Measurements from ENCODE around the gene CHCHD10.

CHCHD10 gene

DNA sequence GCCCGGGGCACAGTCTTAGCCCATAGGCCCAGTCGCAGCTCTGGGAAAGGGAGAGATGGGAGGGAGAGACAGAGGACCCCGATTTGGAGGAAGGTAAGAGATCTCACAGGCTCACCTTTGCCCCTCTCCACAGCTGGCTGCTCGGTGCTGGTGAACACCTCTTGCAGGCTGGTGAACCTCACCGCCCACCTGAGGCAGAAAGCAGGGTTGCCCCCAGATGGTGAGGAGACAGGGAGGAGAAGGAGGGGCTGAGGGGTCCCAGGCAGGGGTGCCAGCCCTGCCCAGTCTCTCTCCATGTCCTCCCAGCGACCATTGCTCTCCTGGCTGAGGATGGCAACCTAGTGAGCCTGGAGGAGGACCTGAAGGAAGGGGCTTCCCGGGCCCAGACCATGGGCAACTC lies 3.8 kb downstream of the CHCHD10 start:
- TF ChIP-seq TAF1 (IDR thresholded peaks at IDR 0.05; ENCODE audit: low read depth) = no peak

GRCh38 chr22:23763579-23763945 lies 4.2 kb downstream of the CHCHD10 start:
- no peak for TF ChIP-seq TCF12 (IDR thresholded peaks at IDR 0.05; ENCODE audit: low read depth)
- TF ChIP-seq CEBPB (IDR thresholded peaks at IDR 0.05) = no peak

DNA sequence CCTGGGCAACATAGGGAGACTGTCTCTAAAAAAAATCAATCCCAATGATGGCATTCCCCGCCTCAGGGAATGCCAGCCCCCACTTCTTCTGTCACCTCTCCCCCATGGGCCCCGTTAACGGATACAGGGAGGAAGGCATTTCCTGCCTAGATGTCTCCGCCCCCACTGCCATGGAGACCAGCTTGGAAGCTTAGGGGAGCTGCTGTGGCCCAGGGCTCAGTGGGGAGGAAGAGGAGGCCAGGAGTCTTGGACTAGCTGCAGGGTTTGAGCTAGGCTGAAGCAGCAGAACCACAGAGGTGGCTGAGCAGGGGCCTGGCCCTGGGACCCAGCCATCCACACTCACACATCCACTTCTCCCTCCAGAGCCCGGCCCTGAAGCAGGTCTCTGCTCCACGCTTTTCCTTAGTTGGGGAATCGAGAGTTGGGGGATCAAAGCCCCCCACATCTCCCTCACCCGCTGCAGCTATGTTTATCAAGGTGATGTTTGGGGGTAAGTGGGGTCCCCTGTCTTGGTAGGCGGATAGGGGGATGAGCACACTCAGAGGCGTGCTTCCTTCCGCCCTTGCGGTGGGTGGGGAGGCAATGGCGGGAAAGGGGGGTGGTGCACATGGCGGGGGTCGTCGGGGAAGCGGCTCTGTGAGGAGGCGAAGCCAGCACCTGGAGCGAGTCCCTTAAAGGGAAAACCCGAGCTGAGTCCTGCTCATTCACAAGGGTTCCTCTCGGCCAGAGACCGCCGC lies 4.8 kb downstream of the CHCHD10 start, which contains the start of gene C22orf15:
C22orf15 (plus strand) TSS at position 149 of the 737 bp plus-strand sequence; CDS start at position 466, 317 bp downstream.
- no peak for TF ChIP-seq USF1 (IDR thresholded peaks at IDR 0.05)
- no peak for TF ChIP-seq RAD21 (IDR thresholded peaks at IDR 0.05; ENCODE audit: low read depth)
- TF ChIP-seq, protein P1, sequence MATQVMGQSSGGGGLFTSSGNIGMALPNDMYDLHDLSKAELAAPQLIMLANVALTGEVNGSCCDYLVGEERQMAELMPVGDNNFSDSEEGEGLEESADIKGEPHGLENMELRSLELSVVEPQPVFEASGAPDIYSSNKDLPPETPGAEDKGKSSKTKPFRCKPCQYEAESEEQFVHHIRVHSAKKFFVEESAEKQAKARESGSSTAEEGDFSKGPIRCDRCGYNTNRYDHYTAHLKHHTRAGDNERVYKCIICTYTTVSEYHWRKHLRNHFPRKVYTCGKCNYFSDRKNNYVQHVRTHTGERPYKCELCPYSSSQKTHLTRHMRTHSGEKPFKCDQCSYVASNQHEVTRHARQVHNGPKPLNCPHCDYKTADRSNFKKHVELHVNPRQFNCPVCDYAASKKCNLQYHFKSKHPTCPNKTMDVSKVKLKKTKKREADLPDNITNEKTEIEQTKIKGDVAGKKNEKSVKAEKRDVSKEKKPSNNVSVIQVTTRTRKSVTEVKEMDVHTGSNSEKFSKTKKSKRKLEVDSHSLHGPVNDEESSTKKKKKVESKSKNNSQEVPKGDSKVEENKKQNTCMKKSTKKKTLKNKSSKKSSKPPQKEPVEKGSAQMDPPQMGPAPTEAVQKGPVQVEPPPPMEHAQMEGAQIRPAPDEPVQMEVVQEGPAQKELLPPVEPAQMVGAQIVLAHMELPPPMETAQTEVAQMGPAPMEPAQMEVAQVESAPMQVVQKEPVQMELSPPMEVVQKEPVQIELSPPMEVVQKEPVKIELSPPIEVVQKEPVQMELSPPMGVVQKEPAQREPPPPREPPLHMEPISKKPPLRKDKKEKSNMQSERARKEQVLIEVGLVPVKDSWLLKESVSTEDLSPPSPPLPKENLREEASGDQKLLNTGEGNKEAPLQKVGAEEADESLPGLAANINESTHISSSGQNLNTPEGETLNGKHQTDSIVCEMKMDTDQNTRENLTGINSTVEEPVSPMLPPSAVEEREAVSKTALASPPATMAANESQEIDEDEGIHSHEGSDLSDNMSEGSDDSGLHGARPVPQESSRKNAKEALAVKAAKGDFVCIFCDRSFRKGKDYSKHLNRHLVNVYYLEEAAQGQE (IDR thresholded peaks at IDR 0.05; ENCODE audit: low read depth) = no peak
- TF ChIP-seq NFIC (IDR thresholded peaks at IDR 0.05) = no peak
- no peak for TF ChIP-seq TEAD4 (IDR thresholded peaks at IDR 0.05)
- TF ChIP-seq TAF1 (IDR thresholded peaks at IDR 0.05; ENCODE audit: low read depth) = no peak
- no peak for TF ChIP-seq CREB1 (IDR thresholded peaks at IDR 0.05; ENCODE audit: low read depth)
- TF ChIP-seq EP300 (IDR thresholded peaks at IDR 0.05; ENCODE audit: borderline replicate concordance) = no peak
- TF ChIP-seq FOXM1 (IDR thresholded peaks at IDR 0.05; ENCODE audit: borderline replicate concordance, low read depth) = no peak
- no peak for TF ChIP-seq YY1 (IDR thresholded peaks at IDR 0.05; ENCODE audit: low read depth)
- TF ChIP-seq, protein P2, sequence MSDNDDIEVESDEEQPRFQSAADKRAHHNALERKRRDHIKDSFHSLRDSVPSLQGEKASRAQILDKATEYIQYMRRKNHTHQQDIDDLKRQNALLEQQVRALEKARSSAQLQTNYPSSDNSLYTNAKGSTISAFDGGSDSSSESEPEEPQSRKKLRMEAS (IDR thresholded peaks at IDR 0.05) = no peak
- no peak for TF ChIP-seq ZBTB7A (IDR thresholded peaks at IDR 0.05; ENCODE audit: low read depth)
- TF ChIP-seq TCF12 (IDR thresholded peaks at IDR 0.05; ENCODE audit: low read depth) = no peak
- no peak for TF ChIP-seq EGR1 (IDR thresholded peaks at IDR 0.05)
- TF ChIP-seq CEBPB (IDR thresholded peaks at IDR 0.05) = no peak

GRCh38 chr22:23760056-23760455 lies 7.7 kb downstream of the CHCHD10 start:
- no peak for TF ChIP-seq EGR1 (IDR thresholded peaks at IDR 0.05)
- TF ChIP-seq CEBPB (IDR thresholded peaks at IDR 0.05) = no peak
- no peak for TF ChIP-seq USF1 (IDR thresholded peaks at IDR 0.05)
- no peak for TF ChIP-seq EP300 (IDR thresholded peaks at IDR 0.05; ENCODE audit: borderline replicate concordance)
- no peak for TF ChIP-seq NFIC (IDR thresholded peaks at IDR 0.05)
- no peak for TF ChIP-seq YY1 (IDR thresholded peaks at IDR 0.05; ENCODE audit: low read depth)
- TF ChIP-seq ZBTB7A (IDR thresholded peaks at IDR 0.05; ENCODE audit: low read depth) = no peak
- TF ChIP-seq TEAD4 (IDR thresholded peaks at IDR 0.05) = no peak
- TF ChIP-seq TAF1 (IDR thresholded peaks at IDR 0.05; ENCODE audit: low read depth) = no peak
- TF ChIP-seq, protein P2 (IDR thresholded peaks at IDR 0.05) = no peak
- TF ChIP-seq CREB1 (IDR thresholded peaks at IDR 0.05; ENCODE audit: low read depth) = no peak
- TF ChIP-seq RAD21 (IDR thresholded peaks at IDR 0.05; ENCODE audit: low read depth) = no peak
- no peak for TF ChIP-seq FOXM1 (IDR thresholded peaks at IDR 0.05; ENCODE audit: borderline replicate concordance, low read depth)
- TF ChIP-seq TCF12 (IDR thresholded peaks at IDR 0.05; ENCODE audit: low read depth) = no peak
- TF ChIP-seq, protein P1 (IDR thresholded peaks at IDR 0.05; ENCODE audit: low read depth) = no peak

DNA sequence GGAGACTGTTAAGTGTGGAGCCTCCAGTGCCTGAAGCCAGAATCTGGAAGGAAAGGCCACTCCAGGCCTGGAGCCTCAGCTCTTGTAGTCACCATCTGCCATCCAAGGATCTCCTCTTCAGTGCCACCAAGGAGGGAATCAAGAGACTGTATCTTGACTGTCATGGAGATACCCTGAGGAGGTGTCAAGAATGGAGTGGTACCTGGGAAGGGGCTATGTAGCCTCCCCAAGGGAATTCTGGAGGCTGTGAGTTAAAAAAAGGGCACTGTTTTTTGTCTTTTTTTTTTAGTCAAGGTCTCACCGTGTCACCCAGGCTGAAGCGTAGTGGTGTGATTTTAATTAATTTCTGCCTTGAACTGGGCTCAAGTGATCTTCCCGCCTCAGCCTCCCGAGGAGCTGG lies 8.2 kb downstream of the CHCHD10 start:
- TF ChIP-seq EGR1 (IDR thresholded peaks at IDR 0.05) (no peak), NFIC (IDR thresholded peaks at IDR 0.05) (no peak), USF1 (IDR thresholded peaks at IDR 0.05) (no peak), TCF12 (IDR thresholded peaks at IDR 0.05; ENCODE audit: low read depth) (no peak), CEBPB (IDR thresholded peaks at IDR 0.05) (no peak), EP300 (IDR thresholded peaks at IDR 0.05; ENCODE audit: borderline replicate concordance) (no peak), YY1 (IDR thresholded peaks at IDR 0.05; ENCODE audit: low read depth) (no peak), TEAD4 (IDR thresholded peaks at IDR 0.05) (no peak)

DNA sequence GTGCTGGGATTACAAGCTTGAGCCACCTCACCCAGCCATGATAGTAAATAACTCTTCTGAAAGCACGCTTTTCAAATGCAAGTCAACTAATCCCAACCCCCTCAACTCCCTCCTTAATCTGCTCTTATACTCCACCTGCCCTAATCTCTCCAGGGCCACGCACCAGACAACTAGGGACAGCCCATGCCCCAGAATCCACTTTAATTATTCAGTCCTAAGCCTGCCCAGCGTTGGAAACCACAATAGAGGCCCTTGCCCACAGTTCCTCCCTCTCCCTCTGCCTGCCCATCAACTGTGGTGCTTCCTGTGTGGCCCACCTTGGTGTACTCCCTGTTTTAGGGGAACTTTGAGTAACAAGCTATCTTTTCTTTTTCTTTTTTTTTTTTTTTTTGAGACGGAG lies 10.9 kb downstream of the CHCHD10 start:
- no peak for TF ChIP-seq YY1 (IDR thresholded peaks at IDR 0.05; ENCODE audit: low read depth)
- TF ChIP-seq, protein P2 (IDR thresholded peaks at IDR 0.05) = no peak
- no peak for TF ChIP-seq CEBPB (IDR thresholded peaks at IDR 0.05)
- TF ChIP-seq NFIC (IDR thresholded peaks at IDR 0.05) = no peak
- TF ChIP-seq CREB1 (IDR thresholded peaks at IDR 0.05; ENCODE audit: low read depth) = no peak
- TF ChIP-seq TEAD4 (IDR thresholded peaks at IDR 0.05) = no peak
- TF ChIP-seq, protein P1 (IDR thresholded peaks at IDR 0.05; ENCODE audit: low read depth) = no peak
